GM12875 (cell line): ENCODE results near the gene ZBTB7C.

ENCODE experiments used
- H3K4me3 ChIP-seq: one replicate; pipeline ENCODE4 v1.5.1; 2011; ENCODE audit warnings: low read depth, low read length, control low read depth
- TF ChIP-seq, protein P1 (sequence below): IDR thresholded peaks from 2 replicates; pipeline ENCODE4 v1.5.1; 2011; ENCODE audit warnings: low read depth, mild to moderate bottlenecking, control low read depth, inconsistent platforms, low read length, moderate library complexity, borderline replicate concordance; ENCODE audit not compliant: insufficient read depth

The ZBTB7C gene

DNA sequence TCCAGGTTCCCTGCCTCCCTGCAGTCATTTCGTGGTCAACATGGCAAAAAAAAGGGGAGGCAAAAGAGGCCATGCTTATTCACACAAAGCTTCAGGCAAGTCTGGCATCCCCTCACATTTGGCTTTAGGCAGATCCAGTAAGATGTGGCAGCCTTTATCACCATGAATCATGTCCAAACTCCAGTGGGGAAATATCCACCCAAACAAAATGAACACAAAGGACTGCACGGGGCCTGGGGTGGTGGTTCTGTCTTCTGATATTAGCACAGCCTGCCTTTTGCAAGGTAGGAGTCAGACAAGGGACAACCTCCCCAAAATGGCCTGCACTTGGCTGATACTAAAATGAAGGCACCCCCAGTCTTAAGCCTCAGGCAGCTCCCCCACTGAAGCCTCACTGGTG is 129.9 kb downstream of the ZBTB7C start:
- TF ChIP-seq, protein P1, sequence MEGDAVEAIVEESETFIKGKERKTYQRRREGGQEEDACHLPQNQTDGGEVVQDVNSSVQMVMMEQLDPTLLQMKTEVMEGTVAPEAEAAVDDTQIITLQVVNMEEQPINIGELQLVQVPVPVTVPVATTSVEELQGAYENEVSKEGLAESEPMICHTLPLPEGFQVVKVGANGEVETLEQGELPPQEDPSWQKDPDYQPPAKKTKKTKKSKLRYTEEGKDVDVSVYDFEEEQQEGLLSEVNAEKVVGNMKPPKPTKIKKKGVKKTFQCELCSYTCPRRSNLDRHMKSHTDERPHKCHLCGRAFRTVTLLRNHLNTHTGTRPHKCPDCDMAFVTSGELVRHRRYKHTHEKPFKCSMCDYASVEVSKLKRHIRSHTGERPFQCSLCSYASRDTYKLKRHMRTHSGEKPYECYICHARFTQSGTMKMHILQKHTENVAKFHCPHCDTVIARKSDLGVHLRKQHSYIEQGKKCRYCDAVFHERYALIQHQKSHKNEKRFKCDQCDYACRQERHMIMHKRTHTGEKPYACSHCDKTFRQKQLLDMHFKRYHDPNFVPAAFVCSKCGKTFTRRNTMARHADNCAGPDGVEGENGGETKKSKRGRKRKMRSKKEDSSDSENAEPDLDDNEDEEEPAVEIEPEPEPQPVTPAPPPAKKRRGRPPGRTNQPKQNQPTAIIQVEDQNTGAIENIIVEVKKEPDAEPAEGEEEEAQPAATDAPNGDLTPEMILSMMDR: no peak
- no peak overlapping the region for H3K4me3 ChIP-seq

DNA sequence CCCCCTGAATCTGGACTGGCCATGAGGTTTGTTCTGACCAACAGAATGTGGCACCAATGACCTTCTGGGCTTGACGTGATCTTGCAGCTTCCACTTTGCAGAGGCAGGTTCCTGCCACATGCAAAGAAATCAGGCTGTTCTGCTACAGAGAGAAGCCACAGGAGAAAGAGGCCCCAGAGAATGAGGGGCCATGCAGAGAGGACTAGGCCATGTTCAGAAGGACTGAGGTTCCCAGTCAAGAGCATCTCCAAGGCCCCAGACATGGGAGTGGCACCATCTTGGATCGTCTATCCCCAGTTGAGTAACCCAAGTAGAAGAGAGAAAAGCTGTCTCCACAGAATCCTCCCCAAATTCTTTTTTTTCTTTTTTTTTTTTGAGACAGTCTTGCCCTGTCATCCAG is 131.1 kb downstream of the ZBTB7C start:
- TF ChIP-seq, protein P1: no peak
- H3K4me3 ChIP-seq: no peak overlapping the region

DNA sequence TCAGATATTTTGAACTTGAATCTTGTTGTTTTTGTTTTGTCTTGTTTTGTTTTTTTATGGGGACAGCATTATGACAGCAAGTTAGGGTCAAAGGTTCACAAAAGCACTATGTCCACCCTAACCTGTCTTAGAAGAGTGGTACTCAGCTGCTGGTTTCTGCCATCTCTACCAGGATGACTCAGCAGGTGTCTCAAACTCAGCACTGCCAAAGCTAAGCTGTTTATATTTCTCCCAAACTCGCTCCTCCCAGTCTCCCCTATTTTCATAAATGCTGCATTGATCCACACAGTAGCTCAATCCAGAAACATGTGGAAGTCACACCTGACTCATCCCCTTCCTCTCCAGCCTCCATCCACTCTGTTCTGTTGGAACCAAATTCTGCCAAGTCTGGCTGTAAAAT is 134.9 kb downstream of the ZBTB7C start:
- TF ChIP-seq, protein P1: no peak
- no peak overlapping the region for H3K4me3 ChIP-seq

DNA sequence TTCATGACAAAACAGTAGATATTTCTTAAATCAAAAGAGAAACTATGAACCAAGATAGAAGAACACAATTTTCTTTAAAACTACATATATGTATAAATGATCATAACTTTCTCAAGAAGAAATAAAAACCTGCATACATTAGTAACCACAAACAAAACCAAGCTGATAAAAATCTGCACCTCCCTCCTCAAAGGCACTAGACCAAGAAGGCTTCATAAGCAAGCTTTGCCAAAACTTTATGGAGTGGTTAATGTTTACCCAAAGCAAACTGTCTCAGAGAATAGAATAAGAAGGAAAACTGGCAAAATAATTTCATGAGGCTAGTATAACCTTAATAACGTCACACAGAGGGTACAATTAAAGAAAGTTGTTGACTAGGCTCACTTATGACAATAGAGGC is 138.3 kb downstream of the ZBTB7C start:
- TF ChIP-seq, protein P1: no peak
- H3K4me3 ChIP-seq: no peak overlapping the region

DNA sequence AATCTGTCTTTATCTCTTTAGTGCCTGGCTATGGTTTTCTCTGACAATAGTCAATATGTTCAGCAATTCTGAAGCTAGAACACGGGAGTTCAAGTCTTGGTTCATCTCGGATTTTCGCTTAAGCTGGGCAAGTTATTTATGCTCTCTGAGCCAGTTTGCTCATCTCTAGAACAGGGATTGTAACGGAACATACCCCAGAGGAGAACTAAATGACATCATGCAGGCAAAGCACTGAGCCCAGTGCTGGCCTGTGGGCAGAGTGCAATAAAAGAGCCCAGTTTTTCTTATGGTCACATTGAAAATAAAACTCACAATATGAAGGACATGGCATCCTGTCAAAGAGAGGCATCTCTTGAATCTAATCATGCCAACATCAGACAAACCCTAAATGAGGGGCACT is 143.9 kb downstream of the ZBTB7C start:
- TF ChIP-seq, protein P1: no peak
- no peak overlapping the region for H3K4me3 ChIP-seq

DNA sequence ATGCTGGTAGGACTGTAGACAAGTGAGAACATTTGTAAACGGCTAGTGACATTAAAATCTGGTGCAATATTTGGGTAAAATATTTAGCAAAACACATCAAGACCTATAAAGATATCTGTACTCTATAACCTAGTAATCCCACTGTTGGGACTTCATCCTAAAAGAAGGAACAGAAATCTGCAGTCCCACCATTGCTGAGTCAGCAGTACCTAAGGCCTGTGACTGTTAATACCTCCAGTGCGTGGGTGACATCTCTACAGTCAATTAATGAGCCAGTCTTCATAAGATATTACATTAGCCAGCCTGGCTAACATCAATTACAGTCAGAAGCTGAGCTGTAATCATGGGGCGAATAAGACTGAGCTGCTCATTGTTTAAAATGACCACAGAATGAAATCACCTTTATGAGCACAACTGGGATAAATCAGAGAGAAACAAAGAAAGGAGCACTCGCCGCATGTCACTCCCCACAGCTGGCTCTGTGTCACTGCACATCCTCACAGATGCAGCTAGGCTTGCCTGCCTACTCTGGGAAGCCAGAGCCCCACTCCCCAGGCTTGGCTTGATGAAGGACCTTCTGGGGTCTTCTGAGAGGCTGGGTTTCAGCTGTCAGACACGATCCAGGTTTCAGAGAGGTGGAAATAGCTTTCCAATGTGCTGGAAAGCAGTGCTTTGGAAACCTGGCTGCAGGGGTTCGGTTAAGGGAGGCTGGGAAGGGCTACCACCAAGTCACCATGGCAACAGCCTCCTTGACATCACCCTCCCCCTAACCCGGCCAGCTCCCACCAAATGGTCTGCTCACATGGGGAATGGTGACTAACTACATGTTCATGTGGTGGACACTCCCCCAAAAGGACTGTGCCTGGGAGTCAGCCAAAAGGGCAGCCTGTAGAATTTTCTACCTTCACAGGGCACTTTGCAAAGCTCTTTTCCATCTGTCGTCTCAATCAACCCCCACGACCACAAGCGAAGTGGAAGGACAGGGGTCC is 145.0 kb downstream of the ZBTB7C start:
- TF ChIP-seq, protein P1: no peak
- no peak overlapping the region for H3K4me3 ChIP-seq

DNA sequence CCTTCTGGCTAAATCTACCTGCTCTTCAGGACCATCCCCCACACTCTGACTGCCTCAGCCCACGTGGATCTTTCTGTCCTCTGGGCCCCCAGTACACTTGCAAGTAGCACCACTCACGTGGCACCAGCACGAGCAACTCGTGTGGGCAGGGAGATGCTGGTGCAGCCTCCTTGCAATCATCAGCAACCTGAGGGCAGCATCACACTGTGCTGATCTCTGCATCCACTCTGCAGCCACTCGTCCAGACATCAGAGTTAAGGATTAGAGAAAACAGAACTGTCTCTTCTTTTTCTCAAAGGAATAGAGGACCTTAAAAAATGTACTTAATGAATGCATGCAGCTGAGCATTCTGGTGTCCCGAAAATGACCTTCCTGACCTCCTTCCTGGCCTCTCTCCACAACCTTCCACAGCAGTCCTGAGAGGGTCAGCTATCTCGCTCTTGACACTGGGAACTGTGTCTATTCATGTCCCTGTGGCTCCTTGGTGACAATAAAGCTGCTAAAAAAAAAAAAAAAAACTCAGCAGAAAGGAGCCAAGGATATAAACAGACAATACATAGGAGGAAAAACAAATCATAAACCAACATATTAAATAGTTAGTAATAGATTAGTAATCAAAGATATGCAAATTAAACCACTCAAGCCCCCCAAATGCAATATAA is 145.9 kb downstream of the ZBTB7C start:
- TF ChIP-seq, protein P1: no peak
- H3K4me3 ChIP-seq: no peak overlapping the region
